ENCODE data around the gene RAB36. TPM values are rescaled to one million over a fixed set of nuclear protein-coding genes. Genes with fewer than 3 reads are reported as not detected.

The RAB36 gene
- 1.8 TPM for polyA plus RNA-seq (2012; ENCODE audit: insufficient read length, low read depth)

DNA sequence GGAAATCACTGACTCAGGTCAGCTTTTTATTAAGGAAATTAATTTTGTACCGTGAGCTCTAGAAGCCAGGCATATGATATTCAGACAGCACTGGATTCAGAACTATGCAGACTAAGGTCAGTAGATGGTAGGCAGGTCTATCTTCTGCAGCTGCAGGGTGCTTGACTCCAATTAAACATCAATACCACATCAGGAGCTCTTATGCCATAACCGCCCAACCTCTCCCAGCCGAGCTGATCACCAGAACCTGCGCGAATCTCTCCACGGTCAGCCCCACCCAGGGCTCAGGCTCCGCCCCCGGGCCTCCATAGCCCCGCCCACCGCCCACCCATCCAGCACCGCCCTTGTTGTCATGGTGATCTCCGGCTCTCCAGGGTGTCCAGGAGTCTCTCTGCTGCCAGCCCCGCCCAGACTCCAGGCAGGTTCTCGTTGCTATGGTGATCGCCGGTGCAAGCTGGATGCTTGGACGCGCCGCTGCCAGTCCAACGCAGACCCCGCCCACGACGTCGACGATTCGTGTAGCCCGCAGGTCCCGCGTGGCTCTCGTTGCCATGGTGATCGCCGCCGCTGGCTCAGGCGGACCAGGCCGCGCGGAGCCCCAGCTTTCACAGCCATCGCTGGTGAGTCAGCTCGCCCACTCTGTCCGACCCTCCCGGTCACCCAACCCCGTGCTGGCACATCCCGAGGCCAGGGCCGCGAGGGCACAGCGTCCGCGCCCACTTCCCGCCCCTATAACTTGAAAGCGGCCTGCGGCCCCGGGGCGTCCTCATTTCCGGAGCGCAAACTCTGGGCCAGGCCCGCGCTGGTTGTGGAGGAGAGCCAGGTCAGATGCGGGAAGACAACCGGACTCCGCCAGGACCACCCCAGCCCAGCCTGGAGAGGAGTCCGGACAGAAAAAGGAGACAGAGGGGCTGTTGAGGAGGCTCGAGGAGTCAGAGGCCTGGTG is at the start of gene RAB36:
Gene RAB36, plus strand, starts transcription at position 546 of the 946 bp plus-strand sequence. CDS start 1,140 bp downstream, outside the sequence.
- TF ChIP-seq TAF1 (IDR thresholded peaks at IDR 0.05; ENCODE audit: borderline replicate concordance, insufficient read depth, low read length): no peak
- TF ChIP-seq, protein P1, sequence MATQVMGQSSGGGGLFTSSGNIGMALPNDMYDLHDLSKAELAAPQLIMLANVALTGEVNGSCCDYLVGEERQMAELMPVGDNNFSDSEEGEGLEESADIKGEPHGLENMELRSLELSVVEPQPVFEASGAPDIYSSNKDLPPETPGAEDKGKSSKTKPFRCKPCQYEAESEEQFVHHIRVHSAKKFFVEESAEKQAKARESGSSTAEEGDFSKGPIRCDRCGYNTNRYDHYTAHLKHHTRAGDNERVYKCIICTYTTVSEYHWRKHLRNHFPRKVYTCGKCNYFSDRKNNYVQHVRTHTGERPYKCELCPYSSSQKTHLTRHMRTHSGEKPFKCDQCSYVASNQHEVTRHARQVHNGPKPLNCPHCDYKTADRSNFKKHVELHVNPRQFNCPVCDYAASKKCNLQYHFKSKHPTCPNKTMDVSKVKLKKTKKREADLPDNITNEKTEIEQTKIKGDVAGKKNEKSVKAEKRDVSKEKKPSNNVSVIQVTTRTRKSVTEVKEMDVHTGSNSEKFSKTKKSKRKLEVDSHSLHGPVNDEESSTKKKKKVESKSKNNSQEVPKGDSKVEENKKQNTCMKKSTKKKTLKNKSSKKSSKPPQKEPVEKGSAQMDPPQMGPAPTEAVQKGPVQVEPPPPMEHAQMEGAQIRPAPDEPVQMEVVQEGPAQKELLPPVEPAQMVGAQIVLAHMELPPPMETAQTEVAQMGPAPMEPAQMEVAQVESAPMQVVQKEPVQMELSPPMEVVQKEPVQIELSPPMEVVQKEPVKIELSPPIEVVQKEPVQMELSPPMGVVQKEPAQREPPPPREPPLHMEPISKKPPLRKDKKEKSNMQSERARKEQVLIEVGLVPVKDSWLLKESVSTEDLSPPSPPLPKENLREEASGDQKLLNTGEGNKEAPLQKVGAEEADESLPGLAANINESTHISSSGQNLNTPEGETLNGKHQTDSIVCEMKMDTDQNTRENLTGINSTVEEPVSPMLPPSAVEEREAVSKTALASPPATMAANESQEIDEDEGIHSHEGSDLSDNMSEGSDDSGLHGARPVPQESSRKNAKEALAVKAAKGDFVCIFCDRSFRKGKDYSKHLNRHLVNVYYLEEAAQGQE (IDR thresholded peaks at IDR 0.05; ENCODE audit: insufficient read depth in 1 of 2, low read depth in 2 of 2, low read length in 2 of 2): no peak
- no peak for TF ChIP-seq POLR2AphosphoS5 (IDR thresholded peaks at IDR 0.05; ENCODE audit: low read depth, low read length)
- no peak for TF ChIP-seq SIN3A (IDR thresholded peaks at IDR 0.05; ENCODE audit: borderline replicate concordance, insufficient read depth, low read length)
- TF ChIP-seq FOXP2 (optimal IDR thresholded peaks at IDR 0.05; ENCODE audit: borderline replicate concordance, extremely low read depth, extremely low read length, insufficient read depth): no peak

- TF ChIP-seq SIN3A (IDR thresholded peaks at IDR 0.05; ENCODE audit: borderline replicate concordance, insufficient read depth, low read length): no peak
- TF ChIP-seq TAF1 (IDR thresholded peaks at IDR 0.05; ENCODE audit: borderline replicate concordance, insufficient read depth, low read length): no peak
- TF ChIP-seq, protein P1 (IDR thresholded peaks at IDR 0.05; ENCODE audit: insufficient read depth in 1 of 2, low read depth in 2 of 2, low read length in 2 of 2): no peak
- TF ChIP-seq POLR2AphosphoS5 (IDR thresholded peaks at IDR 0.05; ENCODE audit: low read depth, low read length): no peak
- TF ChIP-seq FOXP2 (optimal IDR thresholded peaks at IDR 0.05; ENCODE audit: borderline replicate concordance, extremely low read depth, extremely low read length, insufficient read depth): no peak
Measured at GRCh38 chr22:23095733-23096342, 49.4 kb upstream of the RAB36 start.

- no peak for TF ChIP-seq POLR2AphosphoS5 (IDR thresholded peaks at IDR 0.05; ENCODE audit: low read depth, low read length)
Measured at GRCh38 chr22:23097412-23098229, 47.7 kb upstream of the RAB36 start.

- TF ChIP-seq SIN3A (IDR thresholded peaks at IDR 0.05; ENCODE audit: borderline replicate concordance, insufficient read depth, low read length) (no peak), POLR2AphosphoS5 (IDR thresholded peaks at IDR 0.05; ENCODE audit: low read depth, low read length) (no peak), FOXP2 (optimal IDR thresholded peaks at IDR 0.05; ENCODE audit: borderline replicate concordance, extremely low read depth, extremely low read length, insufficient read depth) (no peak), TAF1 (IDR thresholded peaks at IDR 0.05; ENCODE audit: borderline replicate concordance, insufficient read depth, low read length) (no peak)
- TF ChIP-seq, protein P1 (IDR thresholded peaks at IDR 0.05; ENCODE audit: insufficient read depth in 1 of 2, low read depth in 2 of 2, low read length in 2 of 2): no peak
Measured at GRCh38 chr22:23098230-23098705, 47.0 kb upstream of the RAB36 start.

Data from PFSK-1 (cell line).